Measurements from ENCODE around the gene MINDY1.

The MINDY1 gene

DNA sequence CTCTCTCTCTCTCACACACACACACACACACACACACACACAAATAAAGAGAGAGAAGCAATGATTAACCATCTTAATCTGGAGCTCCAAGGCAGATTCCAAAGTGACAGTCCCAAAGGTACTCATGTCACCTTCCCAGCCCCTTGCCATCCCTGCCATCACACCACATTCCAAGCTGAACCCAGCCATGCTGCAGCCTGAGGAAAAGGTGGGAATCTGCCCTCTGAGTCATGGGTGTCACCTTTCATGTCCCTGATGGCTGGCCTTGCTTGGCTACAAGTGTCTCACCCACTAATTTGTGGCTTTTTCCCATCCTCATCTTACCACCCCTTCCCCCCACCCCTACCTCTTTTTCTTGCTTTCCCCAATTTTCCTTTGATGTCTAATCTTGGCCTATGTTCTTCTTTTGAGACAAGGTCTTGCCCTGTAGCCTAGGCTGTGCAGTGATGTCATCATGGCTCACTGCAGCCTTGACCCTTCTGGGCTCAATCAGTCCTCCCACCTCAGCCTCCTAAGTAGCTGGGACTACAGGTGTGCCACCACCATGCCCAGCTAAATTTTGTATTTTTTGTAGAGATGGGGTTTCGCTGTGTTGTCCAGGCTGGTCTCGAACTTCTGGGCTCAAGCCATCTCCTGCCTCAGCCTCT is 21.4 kb downstream of the MINDY1 start:
- DNase-seq (ENCODE audit: low read depth), result no peak

DNA sequence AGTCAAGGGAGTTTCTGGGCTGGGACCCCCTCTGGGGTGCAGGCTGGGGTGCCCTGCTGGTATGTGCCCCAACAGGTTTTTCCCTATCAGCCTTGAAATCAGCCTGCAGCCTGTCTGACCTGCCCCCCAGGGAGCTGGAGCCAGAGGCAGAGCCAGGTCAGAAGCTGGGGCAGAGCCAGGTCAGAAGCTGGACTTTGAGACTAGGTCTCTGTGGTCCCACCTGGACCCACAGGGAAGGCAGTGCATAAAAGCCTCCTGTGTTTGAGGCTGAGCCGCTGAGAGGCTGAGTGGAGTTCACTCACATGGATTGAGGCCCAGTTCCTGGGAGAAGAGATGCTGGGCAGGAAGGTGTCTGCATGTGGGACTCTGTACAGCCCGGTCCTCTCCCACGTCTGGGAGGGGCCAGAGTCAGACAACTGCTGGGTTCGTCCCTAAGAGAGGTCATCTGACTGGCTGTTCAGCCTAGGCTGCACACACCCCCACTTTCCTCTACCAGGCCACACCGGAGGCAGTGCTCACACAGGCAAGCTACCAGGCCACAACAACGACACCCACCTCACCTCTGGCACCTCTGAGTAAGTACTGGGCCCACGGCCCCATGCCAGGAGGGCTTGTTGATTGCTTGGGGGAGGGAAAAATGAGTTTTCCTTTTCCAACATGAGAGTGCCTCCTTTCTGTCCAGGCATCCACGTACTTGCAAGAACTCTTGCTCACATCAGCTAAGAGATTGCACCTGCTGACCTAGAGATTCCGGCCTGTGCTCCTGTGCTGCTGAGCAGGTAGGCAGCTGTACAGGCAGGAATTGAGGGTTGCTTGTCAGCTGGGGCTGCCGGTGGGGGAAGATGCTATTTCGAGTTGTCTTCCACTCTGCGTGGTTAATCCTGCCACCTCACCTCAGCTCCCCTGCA is 24.6 kb downstream of the MINDY1 start, which contains the start of gene ANXA9:
Gene ANXA9 (plus strand): TSS at position 488 of the 908 bp plus-strand sequence. CDS start 814 bp downstream, outside the sequence.
- no peak for DNase-seq (ENCODE audit: low read depth)

DNA sequence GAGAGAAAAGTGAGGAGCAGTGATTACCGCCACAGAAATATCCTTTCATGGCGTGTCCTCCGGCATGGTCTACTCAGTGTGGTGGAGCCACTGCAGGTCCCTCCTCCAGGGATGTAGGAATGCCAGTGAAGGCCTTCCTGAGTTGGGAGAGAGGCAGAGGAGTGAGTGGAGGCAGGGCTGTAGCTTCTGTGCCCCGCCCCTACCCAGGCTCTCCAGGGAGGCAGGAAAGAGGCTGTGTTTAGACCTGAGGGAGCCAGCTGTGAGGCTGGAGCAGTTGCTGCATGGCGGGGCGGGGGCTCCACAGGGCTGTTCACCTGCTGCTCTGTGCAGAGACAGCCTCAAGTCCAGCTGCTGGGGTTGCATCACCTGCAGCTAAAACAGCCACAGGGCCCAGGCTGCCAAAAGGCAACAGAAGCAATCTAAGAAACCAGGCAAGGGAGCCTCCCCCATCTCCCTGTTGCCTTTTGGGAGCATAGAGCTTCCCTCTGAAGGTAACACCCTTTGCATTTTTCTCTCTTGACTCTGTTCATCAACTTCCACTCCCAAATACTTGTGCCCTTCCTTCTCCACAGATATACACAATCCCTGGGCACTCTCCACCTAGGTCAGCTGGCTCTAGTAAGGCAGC is 25.4 kb downstream of the MINDY1 start:
- DNase-seq (ENCODE audit: low read depth), result no peak

DNA sequence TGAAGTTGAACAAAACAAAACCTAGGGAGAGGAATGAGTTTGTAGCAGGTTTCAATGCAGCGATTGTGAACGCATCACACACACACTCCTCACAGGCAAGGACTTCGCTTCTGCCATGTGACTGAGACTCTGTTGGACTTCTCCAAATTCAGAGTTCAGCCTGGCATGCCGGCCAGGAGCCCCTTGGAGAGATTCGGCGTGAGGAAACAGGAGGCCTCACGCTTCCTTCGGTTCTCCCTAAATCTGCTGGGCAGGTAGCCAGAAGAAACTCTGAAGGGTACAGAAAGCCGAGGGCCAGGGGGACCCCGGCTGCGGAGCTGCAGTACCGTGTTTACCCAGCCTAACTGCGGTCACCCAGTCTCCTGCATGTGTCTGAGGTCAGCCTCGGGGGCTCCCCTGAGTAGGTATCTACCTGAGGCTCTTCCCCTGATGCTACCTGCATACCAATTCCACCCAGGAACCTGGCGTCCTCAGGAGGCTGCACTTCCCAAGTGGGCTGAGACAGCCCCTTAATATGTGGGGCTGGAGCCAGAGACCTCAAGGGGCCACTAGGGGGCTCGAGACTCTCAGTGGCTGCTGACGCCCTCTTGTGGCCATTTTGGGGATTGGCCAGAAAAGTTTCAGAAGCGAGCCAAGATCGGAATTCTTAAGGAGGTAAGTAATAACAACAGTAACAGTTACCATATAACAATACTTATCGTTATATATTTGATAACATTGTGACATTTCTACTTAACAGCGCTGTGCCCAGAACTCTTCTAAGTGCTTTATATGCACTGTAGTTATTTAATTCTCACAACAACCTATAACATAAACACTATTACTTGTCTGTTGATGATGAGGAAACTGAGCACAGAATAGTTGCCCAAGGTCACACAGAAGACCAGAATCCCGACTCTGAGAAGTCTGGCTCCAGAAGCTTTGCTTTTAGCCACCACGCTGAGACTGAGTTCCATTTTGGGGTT is 27.3 kb downstream of the MINDY1 start:
- DNase-seq (ENCODE audit: low read depth), result peak; percentile 72

DNA sequence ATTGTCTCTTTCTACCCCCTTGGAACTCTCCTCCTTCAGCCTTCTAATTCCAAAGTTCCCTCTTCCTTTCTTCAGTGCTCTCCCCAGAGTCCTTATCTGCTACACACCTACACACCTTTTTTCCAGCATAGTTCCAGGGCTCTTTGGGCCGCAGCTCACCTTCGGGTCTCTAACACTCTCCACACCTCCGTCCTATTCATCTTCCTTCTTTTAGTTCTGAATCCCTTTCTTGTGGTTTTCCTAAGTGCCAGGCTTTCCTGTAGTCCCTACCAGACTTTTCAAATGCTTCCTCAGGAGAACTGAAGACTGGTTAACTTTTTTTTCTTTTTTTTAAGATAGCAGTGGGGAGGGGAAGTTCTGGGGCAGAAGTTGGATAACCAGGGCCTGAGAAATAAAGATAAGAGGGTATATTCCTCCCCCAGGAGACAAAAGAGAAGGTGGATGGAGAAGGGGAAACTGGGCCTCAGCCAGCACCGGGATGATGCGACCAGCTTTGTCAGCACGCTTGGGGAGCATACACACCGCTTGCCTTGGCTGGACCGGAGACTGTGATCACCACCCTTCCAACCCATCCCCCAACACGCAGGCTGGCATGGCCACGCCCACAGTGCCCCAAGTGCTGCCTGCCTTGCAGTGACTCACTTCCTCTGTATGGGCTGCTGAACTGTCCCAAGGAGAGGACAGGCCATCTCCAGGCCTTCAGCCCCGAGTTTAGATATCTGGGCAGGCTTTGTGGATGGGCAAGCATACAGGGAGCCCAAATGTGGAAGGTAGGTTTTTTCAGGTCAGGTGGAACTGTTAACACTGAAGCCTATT is 29.6 kb downstream of the MINDY1 start:
- DNase-seq (ENCODE audit: low read depth), result peak; percentile 41

DNA sequence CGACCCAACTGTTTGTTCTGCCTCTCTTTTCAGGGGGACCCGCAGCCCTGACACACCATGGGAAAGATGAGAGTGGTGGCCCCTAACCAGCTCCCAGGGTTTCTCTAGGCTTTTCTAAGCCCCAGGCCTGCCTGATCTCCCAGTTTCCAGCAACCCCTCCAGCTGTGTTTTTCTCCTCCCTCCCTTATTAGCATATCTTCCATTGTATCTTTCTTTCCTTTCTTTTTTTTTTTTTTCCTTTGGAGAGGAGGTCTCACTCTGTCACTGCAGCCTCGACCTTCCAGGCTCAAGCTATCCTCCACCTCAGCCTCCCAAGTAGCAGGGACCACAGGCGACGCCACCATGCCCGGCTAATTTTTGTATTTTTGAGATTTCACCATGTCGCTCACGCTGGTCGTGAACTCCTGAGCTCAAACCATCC is 30.3 kb downstream of the MINDY1 start:
- no peak for DNase-seq (ENCODE audit: low read depth)

DNA sequence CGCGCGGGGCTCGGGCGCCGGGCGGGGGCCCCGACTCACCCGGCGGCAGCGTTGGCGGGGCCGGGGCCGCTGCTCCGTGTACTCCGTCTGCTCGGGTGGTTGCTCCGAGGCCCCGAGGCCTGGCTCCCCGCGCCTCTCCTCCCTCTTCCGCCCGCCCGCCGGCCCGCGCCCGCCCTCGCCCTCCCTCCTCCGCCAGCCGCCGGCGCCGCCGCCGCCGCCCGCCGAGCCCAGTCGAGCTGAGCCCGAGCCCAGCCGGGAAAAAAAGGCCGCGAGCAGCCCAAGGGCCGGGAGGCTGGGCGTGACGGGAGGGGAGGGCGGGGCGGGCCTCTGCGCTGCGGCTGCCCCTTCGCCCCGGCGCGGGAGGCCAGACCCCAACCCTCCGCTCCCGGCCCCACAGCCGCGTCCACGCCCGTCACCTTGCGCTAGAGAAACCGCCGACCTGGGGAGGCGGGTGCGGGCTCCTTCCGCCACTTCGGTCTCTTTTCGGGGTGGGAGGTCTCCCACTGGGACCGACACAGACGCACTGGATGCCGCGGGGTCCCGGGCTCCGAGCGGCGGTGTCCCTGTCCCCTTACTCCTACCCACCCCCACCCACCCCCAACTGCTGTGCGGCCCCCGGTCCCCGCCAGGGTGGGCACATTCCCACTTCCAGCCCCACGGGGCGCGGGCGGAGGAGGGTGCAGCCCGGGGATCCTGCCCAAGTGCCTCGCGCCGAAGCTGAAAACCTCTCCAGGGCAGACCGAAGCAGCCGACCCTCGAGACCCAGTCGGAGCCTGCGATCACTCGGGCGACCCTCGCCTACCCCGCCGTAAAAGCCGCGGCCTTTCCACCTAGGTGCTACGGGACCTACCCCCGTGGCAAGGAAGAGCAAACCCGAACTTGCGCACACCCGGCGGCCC is 31.9 kb downstream of the MINDY1 start, which contains the start of gene CERS2:
Gene CERS2 (minus strand): TSS at position 256 of the 899 bp plus-strand sequence. CDS start 5,745 bp downstream, outside the sequence.
- DNase-seq (ENCODE audit: low read depth), result peak; percentile 39

DNA sequence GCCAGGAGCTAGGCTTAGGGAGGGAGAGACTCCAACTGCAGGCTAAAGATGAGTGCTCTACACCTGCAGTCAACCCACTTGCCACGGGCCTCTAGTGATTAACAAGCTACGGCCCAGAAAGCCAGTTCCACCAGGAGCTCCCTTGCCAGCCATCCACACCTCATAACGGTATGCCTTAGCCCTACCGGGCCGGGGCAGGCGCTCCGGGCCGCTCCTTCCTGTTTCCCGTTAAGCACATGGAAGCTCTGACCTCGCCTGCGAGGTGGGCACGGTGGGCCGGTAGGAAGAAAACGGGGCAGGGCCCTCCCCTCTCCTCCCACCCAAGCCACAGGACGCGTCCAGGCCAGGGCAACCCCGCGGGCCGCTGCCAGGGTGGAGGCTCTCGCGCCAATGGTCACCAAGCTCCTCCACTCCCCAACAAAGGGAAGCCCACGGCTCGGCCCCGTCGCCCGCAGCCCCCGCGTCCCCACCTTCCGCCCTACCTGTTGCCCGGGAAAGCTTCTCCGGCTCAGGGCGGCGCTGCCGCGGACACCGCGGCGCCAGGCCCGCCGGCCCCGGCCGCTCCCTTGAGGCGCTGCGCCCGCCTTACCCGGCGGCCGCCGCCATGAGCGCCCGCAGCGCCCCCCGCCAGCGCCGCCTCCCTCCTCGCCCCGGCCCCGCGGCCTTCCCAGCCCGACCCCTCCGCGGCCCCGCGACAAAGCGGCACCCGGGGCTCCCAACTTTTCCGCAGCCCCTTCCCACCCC is 32.7 kb downstream of the MINDY1 start:
- no peak for DNase-seq (ENCODE audit: low read depth)

DNA sequence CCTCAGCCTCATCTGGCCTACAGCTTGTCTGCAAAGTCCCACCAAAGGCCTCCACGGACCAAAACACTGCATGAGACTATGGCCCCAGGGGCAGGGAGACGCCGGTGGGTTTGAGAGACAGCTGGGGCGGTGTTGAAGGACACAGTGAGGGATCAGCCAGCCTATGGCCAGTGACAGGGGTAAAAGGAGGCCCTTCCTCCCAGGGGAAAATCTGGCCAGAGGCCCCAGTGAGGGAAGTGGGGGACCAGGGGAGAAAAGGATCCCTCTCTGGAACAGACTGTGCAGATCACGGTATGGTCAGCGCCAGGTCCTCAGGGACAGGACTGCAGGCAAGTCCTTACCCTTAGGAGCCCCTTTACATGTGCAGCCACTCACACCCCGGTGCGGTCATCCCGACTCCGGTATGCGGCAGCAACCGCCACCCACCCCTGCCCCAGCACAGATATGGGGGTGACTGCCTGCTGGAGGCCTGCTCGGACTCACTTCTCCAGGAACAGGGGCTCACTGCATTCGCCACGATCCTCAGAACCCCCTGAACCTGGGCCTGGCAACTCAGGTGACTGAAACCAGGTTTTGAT is 33.4 kb downstream of the MINDY1 start:
- DNase-seq (ENCODE audit: low read depth), result no peak

DNA sequence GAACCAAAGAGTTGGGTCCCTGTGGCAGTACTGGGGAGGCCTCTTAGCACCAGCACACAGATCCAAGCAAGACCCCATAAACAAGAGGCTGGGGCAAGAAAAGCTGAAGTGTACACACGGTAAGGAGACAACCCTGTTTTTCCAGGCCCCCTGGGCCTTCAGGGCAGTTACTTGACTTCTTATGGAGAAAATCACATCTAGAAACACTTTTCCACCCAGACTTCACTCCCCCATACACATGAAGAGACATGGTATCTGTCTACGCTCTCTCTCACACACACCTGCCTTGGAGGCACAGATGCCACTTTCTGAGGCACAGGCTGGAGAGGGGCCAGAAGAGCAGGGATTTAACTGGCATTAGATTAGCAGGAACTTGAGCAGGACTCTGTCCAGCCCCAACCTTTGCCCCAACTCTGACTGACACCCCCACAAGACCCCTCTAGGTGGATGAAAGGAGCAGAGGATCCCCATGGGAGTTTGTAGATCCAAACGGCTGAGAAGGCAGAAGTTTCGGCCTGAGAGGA is 34.2 kb downstream of the MINDY1 start:
- no peak for DNase-seq (ENCODE audit: low read depth)

DNA sequence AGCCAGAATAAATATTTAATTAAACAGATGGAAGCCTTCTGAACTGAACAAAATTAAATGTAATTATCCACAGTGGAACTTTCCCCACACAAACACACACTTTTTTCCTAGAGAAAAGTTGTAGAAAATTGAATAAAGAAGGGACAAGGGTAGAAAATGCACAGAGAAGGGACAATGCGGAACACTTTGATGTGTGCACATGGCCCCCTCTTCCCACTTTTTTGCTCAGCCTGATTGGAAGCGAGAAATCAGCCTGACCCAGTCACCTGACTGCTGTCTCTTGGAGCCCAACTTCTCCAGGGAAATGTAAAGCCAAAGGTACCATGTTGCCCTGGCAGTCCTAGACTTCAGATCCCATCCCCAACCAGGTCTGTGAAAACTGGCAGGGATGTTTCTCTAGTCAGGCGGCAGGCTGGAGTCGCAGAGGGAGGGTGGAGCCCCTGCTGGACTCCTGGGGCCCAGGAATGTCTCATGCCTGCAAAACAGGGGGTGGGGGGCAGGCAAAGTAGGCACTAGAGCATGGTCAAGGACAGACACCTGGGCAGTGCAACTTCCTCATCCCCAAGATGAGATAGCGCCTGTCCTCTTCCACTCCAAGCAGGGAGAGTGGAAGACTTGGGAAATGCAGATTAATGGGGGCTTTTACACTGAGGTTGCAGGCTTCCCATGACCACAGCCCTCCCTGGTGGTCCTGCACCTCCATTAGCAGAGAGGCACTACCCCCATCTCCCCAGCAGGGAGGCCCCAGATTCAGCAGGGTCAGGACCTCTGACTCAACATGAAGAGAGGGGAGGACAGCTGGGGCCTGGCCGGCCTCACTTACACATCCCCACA is 34.9 kb downstream of the MINDY1 start:
- DNase-seq (ENCODE audit: low read depth), result no peak

DNA sequence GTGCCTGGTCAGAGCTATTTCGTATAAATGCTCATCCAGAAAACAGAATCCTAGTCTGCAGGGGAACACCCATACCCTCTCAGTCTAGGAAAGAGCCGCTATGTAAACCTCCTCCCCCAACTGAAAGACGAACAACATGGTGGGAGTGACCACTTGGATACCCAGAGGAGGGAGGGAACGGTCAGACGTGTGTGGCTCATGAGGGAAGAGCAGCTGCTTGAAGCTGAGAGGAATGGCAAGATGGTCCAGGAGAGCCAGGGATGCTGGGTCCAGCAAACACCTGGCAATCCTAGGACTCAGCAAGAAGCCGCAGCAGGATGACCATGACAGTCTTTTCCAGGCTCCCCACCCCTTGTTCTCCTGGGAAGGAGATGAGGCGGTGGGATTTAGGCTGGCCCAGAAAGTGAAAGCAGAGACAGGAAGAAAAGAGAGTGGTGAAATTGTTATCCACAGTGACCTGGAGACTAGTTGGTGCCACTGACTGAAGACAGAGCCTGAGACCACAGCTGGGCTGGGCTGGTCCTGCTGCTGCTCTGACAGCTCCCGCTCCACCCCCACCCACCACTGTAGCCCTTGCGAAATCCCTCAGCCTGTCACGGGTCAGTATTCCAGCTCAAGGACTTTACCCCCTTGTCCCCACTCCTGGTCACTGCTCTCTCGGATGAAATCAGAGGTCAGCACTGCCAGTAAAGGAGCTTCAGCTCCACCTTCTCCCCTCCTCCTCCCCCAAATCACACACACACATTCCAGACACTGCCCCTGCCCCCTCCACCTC is 35.7 kb downstream of the MINDY1 start:
- no peak for DNase-seq (ENCODE audit: low read depth)

DNA sequence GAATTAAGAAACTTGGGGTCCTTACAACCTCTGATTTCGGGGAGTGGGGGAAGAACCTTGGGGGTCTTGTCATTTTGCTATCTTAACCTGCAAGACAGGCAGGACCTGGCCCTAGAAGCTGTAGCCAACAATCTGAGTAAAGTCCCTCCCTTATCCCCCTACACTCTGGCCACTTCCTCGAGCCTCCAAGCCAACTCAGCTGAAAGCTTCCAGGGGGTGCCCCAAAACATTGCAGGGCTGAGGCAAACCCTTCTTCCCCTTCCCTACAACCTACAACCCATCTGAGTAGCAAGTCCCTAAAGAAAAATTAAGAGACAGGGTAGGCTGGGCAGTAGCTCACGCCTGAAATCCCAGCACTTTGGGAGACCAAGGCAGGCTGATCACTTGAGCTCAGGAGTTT is 37.1 kb downstream of the MINDY1 start:
- DNase-seq (ENCODE audit: low read depth), result no peak

DNA sequence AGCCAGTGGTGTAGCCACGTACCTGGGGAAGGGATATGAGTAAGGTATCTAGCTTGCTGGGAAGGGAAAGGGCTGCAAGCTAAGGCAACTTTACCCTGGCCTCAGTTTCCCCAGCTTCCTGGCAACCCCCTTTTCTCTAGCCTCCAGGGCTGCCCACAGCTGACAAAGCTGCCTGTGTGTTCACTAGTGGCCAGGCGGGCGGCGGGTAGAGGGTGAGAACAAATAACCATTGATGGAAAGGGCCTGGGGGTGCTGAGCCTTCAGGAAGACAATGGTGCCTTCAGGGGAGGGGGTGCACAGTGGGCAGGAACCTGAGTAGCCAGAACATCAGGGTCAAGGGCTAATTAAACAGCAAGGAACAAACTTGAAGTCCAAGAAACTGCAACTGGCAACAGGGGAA is 38.2 kb downstream of the MINDY1 start:
- no peak for DNase-seq (ENCODE audit: low read depth)

DNA sequence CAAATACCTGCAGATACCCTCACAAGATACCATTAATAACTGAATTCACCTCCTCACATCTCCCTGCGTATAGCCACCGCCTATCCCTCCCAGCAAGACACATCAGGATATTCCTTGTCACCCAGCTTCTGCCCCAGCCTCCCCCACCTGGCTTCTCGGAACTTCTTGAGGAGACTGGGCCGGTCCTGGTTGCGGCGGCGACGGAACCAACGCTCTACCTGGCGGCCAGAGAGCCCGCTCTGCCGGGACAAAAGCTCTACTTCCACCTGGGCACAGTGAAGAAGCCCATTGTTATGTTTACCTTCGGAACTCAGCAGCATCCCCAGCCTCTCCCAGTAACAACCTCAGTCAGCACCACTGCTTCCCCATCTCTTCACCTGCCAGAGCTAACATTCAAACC is 38.8 kb downstream of the MINDY1 start:
- no peak for DNase-seq (ENCODE audit: low read depth)

DNA sequence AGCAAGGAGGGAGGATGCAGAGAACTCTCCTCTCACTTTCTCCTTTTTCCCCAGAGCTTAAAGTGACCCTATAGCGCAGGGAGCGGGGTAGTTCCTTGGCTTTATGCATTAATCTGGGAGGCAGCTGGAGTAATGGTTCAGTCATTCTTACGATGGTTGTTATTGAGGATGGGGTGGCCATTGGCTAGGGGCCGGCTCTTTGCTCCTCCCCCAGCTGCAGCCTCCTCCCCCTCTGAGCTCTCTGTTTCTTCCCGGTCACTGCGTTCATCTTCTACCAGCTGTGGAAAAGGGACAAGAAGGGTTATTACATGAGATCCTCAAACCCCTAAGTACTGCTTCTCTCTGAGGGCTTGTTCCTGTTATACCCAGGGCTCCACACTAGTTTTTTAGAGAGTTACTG is 40.7 kb downstream of the MINDY1 start:
- DNase-seq (ENCODE audit: low read depth), result no peak

DNA sequence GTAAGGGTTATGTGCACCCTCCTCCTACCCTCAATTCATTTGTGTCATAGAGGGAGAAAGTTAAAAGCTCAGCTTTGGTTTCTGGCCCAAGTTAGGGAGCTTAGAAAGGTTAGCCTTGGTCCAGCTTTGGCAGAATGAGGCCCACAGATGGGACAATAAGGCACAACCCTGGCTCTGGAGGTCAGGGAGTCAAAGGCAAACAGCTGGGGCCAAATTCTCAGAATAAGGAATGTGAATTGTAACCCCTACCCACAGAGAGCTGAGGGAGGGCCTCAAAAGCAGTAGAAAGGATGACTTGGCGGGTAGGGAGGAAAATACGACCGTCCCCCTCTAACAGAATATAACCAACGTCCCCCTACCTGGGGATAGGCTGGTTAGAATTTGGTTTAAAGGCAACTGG is 41.1 kb downstream of the MINDY1 start:
- no peak for DNase-seq (ENCODE audit: low read depth)

Data from stimulated activated CD8-positive, alpha-beta memory T cell treated with anti-CD3 and anti-CD28 coated beads, Interleukin-15, amount 100 ng/mL, for 24 hours (primary cell).